Fibroblast of pulmonary artery (primary cell): ENCODE data around the gene OCRL.
"Not testable (repeated sequence)": the region's sequence is repeated elsewhere in the genome, so short reads cannot be mapped to it uniquely, and the experiment has no call there.

Source experiments
- DNase-seq: peaks from one replicate; pipeline ENCODE4 v3.0.0-alpha.2; 2010; ENCODE audit warnings: low read depth
- H3K4me3 ChIP-seq: replicated peaks from 2 replicates; pipeline ENCODE4 v1.5.1; 2011; ENCODE audit warnings: low read depth, mild to moderate bottlenecking, control low read depth, low read length, moderate library complexity
- CTCF ChIP-seq: IDR thresholded peaks from 2 replicates; pipeline ENCODE4 v1.5.1; 2011; ENCODE audit warnings: mild to moderate bottlenecking, control low read depth, low read length, inconsistent platforms; ENCODE audit errors: missing control alignments

The OCRL gene

GRCh38 chrX:129566073-129566472 is 26.0 kb downstream of the OCRL start:
- TF ChIP-seq CTCF, result no peak
- H3K4me3 ChIP-seq, result no peak overlapping the region
- DNase-seq, result peak; percentile 46

DNA sequence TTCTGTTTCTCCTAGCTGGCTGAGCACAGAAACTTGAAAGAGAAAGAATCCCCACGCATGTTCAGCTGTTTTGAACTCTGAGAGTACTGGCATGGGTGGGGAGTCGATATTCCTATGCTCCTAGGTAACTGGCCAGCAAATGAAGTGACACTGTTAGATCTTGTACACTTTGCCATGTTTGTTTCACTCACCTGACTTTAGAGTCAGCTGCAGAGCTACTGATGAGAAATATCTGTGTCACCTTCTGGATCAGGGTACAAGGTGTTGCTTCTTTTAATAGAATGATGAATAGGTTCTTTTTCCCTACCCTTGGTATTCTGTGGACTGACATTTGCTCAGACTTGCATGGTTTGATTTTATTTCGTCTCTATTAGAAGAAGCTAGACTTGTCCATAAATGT is 28.3 kb downstream of the OCRL start:
- no peak for DNase-seq
- TF ChIP-seq CTCF, result no peak
- H3K4me3 ChIP-seq, result no peak overlapping the region

GRCh38 chrX:129572422-129572821 is 32.4 kb downstream of the OCRL start:
- DNase-seq, result no peak
- H3K4me3 ChIP-seq, result no peak overlapping the region

DNA sequence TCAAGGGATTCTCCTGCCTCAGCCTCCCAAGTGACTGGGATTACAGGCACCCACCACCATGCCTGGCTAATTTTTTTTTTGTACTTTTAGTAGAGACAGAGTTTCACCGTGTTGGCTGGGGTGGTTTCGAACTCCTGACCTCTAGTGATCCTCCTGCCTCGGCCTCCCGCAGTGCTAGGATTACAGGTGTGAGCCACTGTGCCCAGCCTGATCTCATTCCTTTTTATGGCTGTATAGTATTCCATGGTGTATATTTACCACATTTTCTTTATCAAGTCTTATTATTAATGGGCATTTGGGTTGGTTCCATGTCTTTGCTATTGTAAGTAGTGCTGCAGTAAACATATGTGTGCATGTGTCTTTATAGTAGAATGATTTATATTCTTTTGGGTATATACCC is 33.6 kb downstream of the OCRL start:
- not testable (repeated sequence) for DNase-seq, H3K4me3 ChIP-seq

More at GRCh38 chrX:129572422-129572821, 32.4 kb downstream of the OCRL start:
- TF ChIP-seq CTCF, result no peak

GRCh38 chrX:129574214-129574613 is 34.2 kb downstream of the OCRL start:
- H3K4me3 ChIP-seq, result no peak overlapping the region
- DNase-seq, result no peak
- no peak for TF ChIP-seq CTCF

DNA sequence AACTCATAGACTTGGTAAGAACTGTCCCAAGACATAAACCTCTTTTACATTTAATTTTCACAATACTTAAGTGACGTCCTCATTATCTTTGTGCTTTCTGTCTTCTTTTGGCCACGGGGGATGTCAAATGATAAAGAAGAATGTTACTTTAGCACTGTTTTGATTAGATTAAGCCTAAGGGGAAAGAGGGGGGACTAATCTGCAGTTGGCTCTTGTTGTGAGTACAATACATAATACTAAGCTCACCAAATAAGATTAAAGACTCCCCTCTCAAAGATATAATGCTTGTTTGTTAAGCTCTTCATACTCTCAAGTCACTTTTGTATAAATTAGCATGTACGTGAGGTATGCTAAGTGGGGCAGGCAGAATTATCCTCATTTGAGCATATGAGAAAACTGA is 36.5 kb downstream of the OCRL start:
- no peak for DNase-seq
- H3K4me3 ChIP-seq, result no peak overlapping the region
- no peak for TF ChIP-seq CTCF

GRCh38 chrX:129577473-129577872 is 37.4 kb downstream of the OCRL start:
- H3K4me3 ChIP-seq, result no peak overlapping the region
- peak; percentile 87 for DNase-seq

More at GRCh38 chrX:129577473-129577872, 37.4 kb downstream of the OCRL start:
- no peak for TF ChIP-seq CTCF
